Measurements from ENCODE around the gene UNC13C. TPM values are rescaled to one million over a fixed set of nuclear protein-coding genes. Genes with fewer than 3 reads are reported as not detected.

The UNC13C gene
- not detected in 5 replicates for total RNA-seq (2022; extraction: Qiagen RNA extraction; ENCODE audit: low read depth)

GRCh38 chr15:53978253-53978906, at the start of gene UNC13C:
UNC13C (plus strand) TSS chr15:53978441; CDS start chr15:54012904, 34,463 bp downstream.

Other genes with a start within 250 kb of the UNC13C start
- 4.2 to 6.9 TPM (median 6.7 TPM) in 5 replicates for gene WDR72, start 218.8 kb upstream of the UNC13C start, total RNA-seq (2022; extraction: Qiagen RNA extraction; ENCODE audit: low read depth)